Breast epithelium (tissue), 3 donors: ENCODE measurements around the gene BMP2K.

Experiments
- CTCF ChIP-seq, 3 donors: fragments of 450-650 bp; IDR thresholded peaks; one replicate each; pipeline ENCODE4 v1.5.1; 2016 to 2017; ENCODE audit warnings: antibody characterized with exemption in 3 of 3, mild to moderate bottlenecking in 3 of 3, moderate library complexity in 3 of 3
- POLR2A ChIP-seq: fragments of 450-650 bp; IDR thresholded peaks from one replicate; pipeline ENCODE4 v1.6.1; 2016; ENCODE audit warnings: antibody characterized with exemption, mild to moderate bottlenecking, moderate library complexity
- POLR2AphosphoS5 ChIP-seq, 3 donors: sonication (generic); formaldehyde crosslinking; IDR thresholded peaks; one replicate each; pipeline ENCODE4 v1.6.1; 2017; ENCODE audit warnings: antibody characterized with exemption in 3 of 3

- TF ChIP-seq POLR2A (no peak), CTCF (IDR thresholded peaks at IDR 0.05) (no peak), POLR2AphosphoS5 (IDR thresholded peaks at IDR 0.05) (no peak)
Observed at GRCh38 chr4:78845472-78845871, 69.3 kb downstream of the BMP2K start.
